ENCODE data around the gene MCF2L. TPM values are rescaled to one million over a fixed set of nuclear protein-coding genes. Genes with fewer than 3 reads are reported as not detected.
A peak's percentile ranks its signal among the peaks of the same experiment; 100 is the strongest.

MCF2L gene
- total RNA-seq (2014; rRNA removed; shearing (Covaris generic)) (22.9 and 25.6 TPM in 2 replicates), polyA plus RNA-seq (2016; fragmentation: Nextera tagmentation; extraction: Ambion mirVana) (4.8 and 7.4 TPM in 2 replicates)
- long read RNA-seq, partial matches to known transcripts: 1 of 1 reads
- long read RNA-seq, other reads (novel, unspliced or antisense): 0 of 1 reads

- peak; percentile 73 for DNase-seq (ENCODE audit: low spot score)
- peaks cover 19% of the 10 kb centered on the region for H3K4me1 Mint-ChIP-seq
- no peaks in the 10 kb centered on the region for H3K36me3 Mint-ChIP-seq (ENCODE audit: low read depth)
- Histone ChIP-seq H3K4me1 (ENCODE audit: insufficient read depth) (peaks cover 9% of the 10 kb centered on the region), H4K20me1 (replicated peaks; ENCODE audit: insufficient read depth) (peaks cover 9% of the 10 kb centered on the region; the same call in 1 of the 2 replicates), H2AFZ (peak within 1 kb of the TSS; percentile 85), H3F3A (replicated peaks; ENCODE audit: low read depth) (0 out of 2 replicates have a peak, but pooled peaks cover 11% of the 10 kb centered on the region), H3K36me3 (ENCODE audit: insufficient read depth) (no peaks in the 10 kb centered on the region; the same call in 1 of the 2 replicates), H3K4me2 (peak within 1 kb of the TSS; percentile 84), H3K79me2 (replicated peaks; ENCODE audit: insufficient read depth) (0 out of 2 replicates have a peak, but pooled peaks cover 3% of the 10 kb centered on the region), H3K9me2 (ENCODE audit: insufficient read depth) (0 out of 2 replicates have a peak, but pooled peaks cover 6% of the 10 kb centered on the region), H3K27me3 (ENCODE audit: insufficient read depth) (0 out of 2 replicates have a peak, but pooled peaks cover 4% of the 10 kb centered on the region), H3K4me3 (peak within 1 kb of the TSS; percentile 77), H3K27ac (ENCODE audit: low read depth) (no peak within 1 kb of the TSS)
- H3K4me3 Mint-ChIP-seq: peak within 1 kb of the TSS; percentile 86
- H3K27me3 Mint-ChIP-seq (ENCODE audit: insufficient read depth, low read depth, poor library complexity): peaks cover 24% of the 10 kb centered on the region
- peak; percentile 18 to 19; a peak in 2 of 4 replicates for TF ChIP-seq CTCF (conservative IDR thresholded peaks at IDR 0.05; ENCODE audit: low read depth in 2 of 2)
- no peak for TF ChIP-seq POLR2AphosphoS5 (IDR thresholded peaks at IDR 0.05; ENCODE audit: low read depth)
- TF ChIP-seq ETS1 (IDR thresholded peaks at IDR 0.05): peak; percentile 24; the same call in 1 of the 2 replicates
- ATAC-seq: peak; percentile 66
- H3K27ac Mint-ChIP-seq: peak within 1 kb of the TSS; percentile 22
- H3K9me3 Mint-ChIP-seq: peaks cover 14% of the 10 kb centered on the region
These were observed at the start of gene MCF2L for GRCh38 chr13:112968910-112969691. MCF2L (plus strand) TSS chr13:112969214; CDS start chr13:112969380, 166 bp downstream.

GRCh38 chr13:112923962-112924361 is 45.1 kb upstream of the MCF2L start:
- H4K20me1 ChIP-seq (replicated peaks; ENCODE audit: insufficient read depth): no peaks in the 10 kb centered on the region
- Mint-ChIP-seq H3K4me1 (peaks cover 9% of the 10 kb centered on the region), H3K27me3 (ENCODE audit: insufficient read depth, low read depth, poor library complexity) (peaks cover 1% of the 10 kb centered on the region), H3K27ac (no peak overlapping the region), H3K9me3 (peaks cover 7% of the 10 kb centered on the region; the same call in 2 of the 3 replicates), H3K4me3 (no peak overlapping the region), H3K36me3 (ENCODE audit: low read depth) (peaks cover 12% of the 10 kb centered on the region)
- H3K36me3 ChIP-seq (ENCODE audit: insufficient read depth): no peaks in the 10 kb centered on the region; the same call in 1 of the 2 replicates
- peaks cover 4% of the 10 kb centered on the region; the same call in 1 of the 2 replicates for H3K4me1 ChIP-seq (ENCODE audit: insufficient read depth)
- H3K4me2 ChIP-seq: no peak overlapping the region
- no peaks in the 10 kb centered on the region for H3K27me3 ChIP-seq (ENCODE audit: insufficient read depth)
- DNase-seq (ENCODE audit: low spot score): no peak
- H3K4me3 ChIP-seq: no peak overlapping the region
- H3K9me2 ChIP-seq (ENCODE audit: insufficient read depth): no peaks in the 10 kb centered on the region
- no peak overlapping the region for H3K27ac ChIP-seq (ENCODE audit: low read depth)
- H3F3A ChIP-seq (replicated peaks; ENCODE audit: low read depth): no peaks in the 10 kb centered on the region
- no peak overlapping the region for H2AFZ ChIP-seq
- H3K79me2 ChIP-seq (replicated peaks; ENCODE audit: insufficient read depth): no peaks in the 10 kb centered on the region
- ATAC-seq: no peak
- TF ChIP-seq POLR2AphosphoS5 (IDR thresholded peaks at IDR 0.05; ENCODE audit: low read depth): no peak
- no peak for TF ChIP-seq STAT1 (IDR thresholded peaks at IDR 0.05; ENCODE audit: unreplicated experiment)
- no peak for TF ChIP-seq CTCF (conservative IDR thresholded peaks at IDR 0.05; ENCODE audit: low read depth in 2 of 2)
- no peak for TF ChIP-seq NANOG (IDR thresholded peaks at IDR 0.05; ENCODE audit: borderline replicate concordance)
- TF ChIP-seq JUNB (IDR thresholded peaks at IDR 0.05; ENCODE audit: unreplicated experiment): no peak
- TF ChIP-seq REST (IDR thresholded peaks at IDR 0.05; ENCODE audit: unreplicated experiment): no peak
- TF ChIP-seq ZNF114 (CRISPR knock-in tag; IDR thresholded peaks at IDR 0.05): no peak
- no peak for TF ChIP-seq ETS1 (IDR thresholded peaks at IDR 0.05)
- TF ChIP-seq EZH2 (IDR thresholded peaks at IDR 0.05; ENCODE audit: low read depth, unreplicated experiment): no peak
